RWPE2 (cell line): ENCODE measurements around the gene LMO7.

Source experiments
- ATAC-seq: fragments of 200-7000 bp; cut with Tn5 transposase; 3 replicates; pipeline ENCODE4 v1.9.1; 2021; ENCODE audit warnings: low read depth
- DNase-seq: peaks from one replicate; pipeline ENCODE4 v3.0.0-alpha.2; 2020; ENCODE audit warnings: low spot score
- H3K27ac ChIP-seq: fragments of 450-650 bp; 2 replicates; pipeline ENCODE4 v1.5.1; 2017; ENCODE audit warnings: mild to moderate bottlenecking; ENCODE audit not compliant: poor library complexity, severe bottlenecking
- H3K27me3 ChIP-seq: fragments of 250-450 bp; sonication (Bioruptor Pico); 2 replicates; pipeline ENCODE4 v1.5.1; 2021; ENCODE audit warnings: mild to moderate bottlenecking, moderate library complexity; ENCODE audit not compliant: insufficient read depth, poor library complexity, severe bottlenecking
- H3K36me3 ChIP-seq: fragments of 250-450 bp; sonication (Bioruptor Pico); 2 replicates; pipeline ENCODE4 v1.5.1; 2020; ENCODE audit warnings: low read depth, mild to moderate bottlenecking, moderate library complexity
- H3K4me1 ChIP-seq: fragments of 250-450 bp; sonication (Bioruptor Pico); 2 replicates; pipeline ENCODE4 v1.5.1; 2021; ENCODE audit warnings: mild to moderate bottlenecking, moderate library complexity; ENCODE audit not compliant: insufficient read depth, poor library complexity, severe bottlenecking
- H3K4me3 ChIP-seq: fragments of 250-450 bp; sonication (Bioruptor Pico); 2 replicates; pipeline ENCODE4 v1.5.1; 2021; ENCODE audit warnings: mild to moderate bottlenecking, moderate library complexity; ENCODE audit not compliant: severe bottlenecking
- H3K9me3 ChIP-seq: fragments of 250-450 bp; sonication (Bioruptor Pico); 2 replicates; pipeline ENCODE4 v1.5.1; 2021; ENCODE audit warnings: mild to moderate bottlenecking, moderate library complexity; ENCODE audit not compliant: severe bottlenecking
- TF ChIP-seq, protein P1 (sequence below): fragments of 450-650 bp; IDR thresholded peaks from one replicate; pipeline ENCODE4 v1.5.1; 2017; ENCODE audit warnings: mild to moderate bottlenecking, moderate library complexity; ENCODE audit not compliant: poor library complexity, severe bottlenecking

The LMO7 gene

DNA sequence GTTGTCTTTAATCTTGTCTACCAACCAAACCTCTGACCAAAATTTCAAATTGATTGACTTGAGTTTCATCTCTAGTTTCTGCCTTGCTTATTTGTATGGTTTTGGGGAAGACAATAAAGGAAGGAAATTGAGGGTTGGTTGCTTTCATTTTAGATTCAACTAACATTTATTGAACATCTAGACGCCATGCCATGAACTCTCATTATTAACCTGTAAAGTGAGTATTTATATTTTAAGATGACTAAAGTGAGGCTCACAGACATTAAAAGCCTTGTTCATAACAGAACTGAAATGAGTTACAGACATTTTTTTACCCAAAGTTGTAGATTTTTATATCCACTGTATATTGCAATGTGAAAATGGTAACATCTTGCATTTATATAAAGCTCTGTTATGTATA lies 239.3 kb downstream of the LMO7 start:
- Histone ChIP-seq H3K9me3 (no peaks in the 10 kb centered on the region), H3K27me3 (no peaks in the 10 kb centered on the region), H3K4me1 (no peaks in the 10 kb centered on the region), H3K27ac (no peak overlapping the region), H3K4me3 (no peak overlapping the region), H3K36me3 (no peaks in the 10 kb centered on the region)
- ATAC-seq (no peak), DNase-seq (no peak)
- TF ChIP-seq, protein P1, sequence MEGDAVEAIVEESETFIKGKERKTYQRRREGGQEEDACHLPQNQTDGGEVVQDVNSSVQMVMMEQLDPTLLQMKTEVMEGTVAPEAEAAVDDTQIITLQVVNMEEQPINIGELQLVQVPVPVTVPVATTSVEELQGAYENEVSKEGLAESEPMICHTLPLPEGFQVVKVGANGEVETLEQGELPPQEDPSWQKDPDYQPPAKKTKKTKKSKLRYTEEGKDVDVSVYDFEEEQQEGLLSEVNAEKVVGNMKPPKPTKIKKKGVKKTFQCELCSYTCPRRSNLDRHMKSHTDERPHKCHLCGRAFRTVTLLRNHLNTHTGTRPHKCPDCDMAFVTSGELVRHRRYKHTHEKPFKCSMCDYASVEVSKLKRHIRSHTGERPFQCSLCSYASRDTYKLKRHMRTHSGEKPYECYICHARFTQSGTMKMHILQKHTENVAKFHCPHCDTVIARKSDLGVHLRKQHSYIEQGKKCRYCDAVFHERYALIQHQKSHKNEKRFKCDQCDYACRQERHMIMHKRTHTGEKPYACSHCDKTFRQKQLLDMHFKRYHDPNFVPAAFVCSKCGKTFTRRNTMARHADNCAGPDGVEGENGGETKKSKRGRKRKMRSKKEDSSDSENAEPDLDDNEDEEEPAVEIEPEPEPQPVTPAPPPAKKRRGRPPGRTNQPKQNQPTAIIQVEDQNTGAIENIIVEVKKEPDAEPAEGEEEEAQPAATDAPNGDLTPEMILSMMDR: no peak

DNA sequence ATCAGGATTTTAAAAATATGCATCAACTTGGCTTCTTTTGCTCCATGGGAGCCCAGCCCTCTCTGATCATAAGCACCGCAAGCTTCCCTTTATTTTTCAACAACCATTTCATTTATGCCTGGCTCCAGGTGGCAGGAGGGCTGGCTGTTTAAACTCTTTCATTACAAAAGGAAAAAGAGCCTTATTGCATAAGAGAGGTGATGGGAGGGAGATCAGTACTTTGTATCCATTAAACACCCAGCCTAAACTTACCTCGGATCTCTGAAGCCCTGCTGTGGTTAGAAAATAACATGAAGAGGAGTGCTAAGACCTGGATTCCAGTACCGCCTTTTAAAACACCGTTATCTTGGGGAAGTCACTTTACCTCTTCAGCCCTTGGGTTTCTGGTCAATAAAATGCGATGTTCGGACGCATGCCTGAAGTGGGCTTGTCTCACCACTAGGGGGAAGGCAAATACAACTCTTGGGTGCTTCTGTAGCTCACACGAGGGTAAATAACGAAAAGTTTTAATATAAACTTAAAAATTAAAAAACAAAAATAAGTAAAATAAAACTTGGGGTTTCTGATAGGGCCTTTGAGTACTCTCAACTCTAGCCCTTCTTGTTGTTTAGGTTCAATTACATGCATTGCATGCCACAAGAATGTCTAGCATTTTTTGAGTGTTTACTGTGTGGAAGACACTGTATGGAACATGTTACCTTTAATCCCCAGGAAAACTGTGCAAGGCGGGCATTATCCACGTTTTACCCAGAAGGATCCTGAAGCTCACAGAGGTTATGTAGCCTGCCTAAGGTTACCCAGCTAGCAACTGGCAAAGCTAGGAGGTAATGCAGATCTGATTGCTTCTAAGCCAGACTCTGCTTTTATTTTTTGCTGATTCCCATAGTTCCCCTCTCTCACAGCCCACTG lies 240.3 kb downstream of the LMO7 start:
- TF ChIP-seq, protein P1: peak; percentile 91
- no peak overlapping the region for H3K27ac ChIP-seq
- H3K9me3 ChIP-seq: no peaks in the 10 kb centered on the region
- ATAC-seq: peak; percentile 85
- H3K27me3 ChIP-seq: no peaks in the 10 kb centered on the region
- H3K4me1 ChIP-seq: no peaks in the 10 kb centered on the region
- H3K36me3 ChIP-seq: no peaks in the 10 kb centered on the region
- H3K4me3 ChIP-seq: no peak overlapping the region
- DNase-seq: no peak

DNA sequence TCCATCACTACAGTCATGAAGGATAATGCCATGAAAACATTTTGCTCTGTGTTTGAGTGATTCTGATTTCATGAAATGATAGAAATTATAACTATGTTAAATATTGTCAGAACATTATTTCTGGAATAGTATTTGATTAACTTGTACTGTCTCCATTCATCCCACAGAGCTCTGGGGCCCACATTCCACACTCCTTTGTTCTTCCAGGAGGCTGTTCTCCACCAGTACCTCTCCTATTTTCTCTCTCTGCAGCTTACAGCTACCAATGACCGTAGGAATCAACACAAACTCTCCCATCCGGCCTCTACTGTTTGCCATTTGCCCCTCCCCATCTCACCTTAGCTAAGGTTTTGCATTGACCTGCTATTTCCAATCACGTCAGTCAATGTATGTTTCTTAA lies 240.9 kb downstream of the LMO7 start:
- Histone ChIP-seq H3K4me3 (no peak overlapping the region), H3K4me1 (no peaks in the 10 kb centered on the region), H3K9me3 (no peaks in the 10 kb centered on the region), H3K36me3 (no peaks in the 10 kb centered on the region), H3K27ac (no peak overlapping the region), H3K27me3 (no peaks in the 10 kb centered on the region)
- ATAC-seq (no peak), DNase-seq (no peak)
- TF ChIP-seq, protein P1: no peak

DNA sequence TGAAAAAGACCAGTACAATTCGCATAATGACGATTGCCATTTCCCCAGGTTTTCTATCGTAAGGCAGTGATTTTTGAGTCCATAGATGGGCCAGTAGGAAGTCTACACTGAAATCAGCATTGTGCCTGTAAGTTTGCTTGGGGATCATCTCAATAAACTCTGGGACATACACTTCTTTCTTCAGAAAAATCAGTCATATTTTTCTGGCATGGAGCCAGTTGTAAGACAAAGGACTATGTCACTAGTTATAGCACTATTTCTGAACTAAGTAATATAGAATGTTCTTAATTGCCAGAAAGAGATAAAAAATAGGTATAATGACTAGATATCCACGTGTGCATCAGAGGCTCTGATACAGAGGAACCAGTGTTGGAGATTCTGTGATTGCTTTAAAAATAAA lies 243.5 kb downstream of the LMO7 start:
- Histone ChIP-seq H3K4me1 (no peaks in the 10 kb centered on the region), H3K36me3 (no peaks in the 10 kb centered on the region), H3K27me3 (no peaks in the 10 kb centered on the region), H3K9me3 (no peaks in the 10 kb centered on the region), H3K4me3 (no peak overlapping the region), H3K27ac (no peak overlapping the region)
- ATAC-seq (no peak), DNase-seq (no peak)
- TF ChIP-seq, protein P1: no peak
